Uterus (tissue), 4 donors: ENCODE data around the gene TMPRSS13. TPM values are rescaled to one million over a fixed set of nuclear protein-coding genes. Genes with fewer than 3 reads are reported as not detected.

Source experiments
- DNase-seq, 2 donors: peaks; one replicate each; pipeline ENCODE4 v3.0.0-alpha.2; 2019 to 2020
- H3K27ac ChIP-seq, 2 donors: fragments of 200-600 bp; sonication (generic); 1 replicate in 1 of 2; 2 replicates in 1 of 2; pipeline ENCODE4 v1.5.1; 2016 to 2018
- H3K27me3 ChIP-seq, 2 donors: fragments of 200-600 bp; sonication (generic); one replicate each; pipeline ENCODE4 v1.5.1; 2018 to 2019; ENCODE audit warnings: control low read depth in 1 of 2
- H3K36me3 ChIP-seq, 2 donors: fragments of 200-600 bp; sonication (generic); one replicate each; pipeline ENCODE4 v1.5.1; 2019; ENCODE audit warnings: control low read depth in 1 of 2
- H3K4me1 ChIP-seq, 2 donors: fragments of 200-600 bp; sonication (generic); one replicate each; pipeline ENCODE4 v1.5.1; 2018 to 2019; ENCODE audit warnings: control low read depth in 1 of 2
- H3K4me3 ChIP-seq, 2 donors: fragments of 200-600 bp; sonication (generic); 1 replicate in 1 of 2; 2 replicates in 1 of 2; pipeline ENCODE4 v1.5.1; 2018 to 2019; ENCODE audit warnings: mild to moderate bottlenecking in 1 of 2
- H3K9me3 ChIP-seq, 2 donors: fragments of 200-600 bp; sonication (generic); one replicate each; pipeline ENCODE4 v1.5.1; 2019; ENCODE audit warnings: control low read depth in 1 of 2
- CTCF ChIP-seq, 4 experiments: fragments of 200-600 bp in 2 of 4; fragments of 450-650 bp in 2 of 4; sonication (generic) in 2 of 4; IDR thresholded peaks; one replicate each; pipeline ENCODE4 v1.5.1; 2016 to 2019; ENCODE audit warnings: antibody characterized with exemption in 4 of 4, mild to moderate bottlenecking in 2 of 4, moderate library complexity in 1 of 4
- POLR2A ChIP-seq, 2 donors: fragments of 450-650 bp; IDR thresholded peaks; one replicate each; pipeline ENCODE4 v1.6.1; 2016; ENCODE audit warnings: antibody characterized with exemption in 2 of 2, mild to moderate bottlenecking in 1 of 2, moderate library complexity in 1 of 2
- intact Hi-C: fragments of 100-400 bp; cut with DNase I; formaldehyde crosslinking; loops from one replicate; pipeline ENCODE4 v1.15.1; 2023; ENCODE audit warnings: low total_unique reads
- total RNA-seq, 4 donors: library from RNA; depleted of rRNA in 3 of 4; stranded (reverse); fragments of >200 nt in 3 of 4; gene quantifications; one replicate each; pipeline versions ENCODE4 v1.1.0 to v1.2.4, GENCODE V29; 2014 to 2023
- donor health status: DM: yes; HTN: yes; CAD: no.

Gene TMPRSS13
- total RNA-seq, 4 donors from 2014 or later, result 0.15 to 0.90 (median 0.51) TPM; not detected in 1

GRCh38 chr11:117872420-117872961, 56.7 kb downstream of the TMPRSS13 start:
- no peaks in the 10 kb centered on the region for H3K27me3 ChIP-seq
- no peaks in the 10 kb centered on the region for H3K36me3 ChIP-seq
- H3K4me3 ChIP-seq, result no peak overlapping the region
- DNase-seq, result peak; percentile 82 to 83
- no peak for TF ChIP-seq POLR2A (IDR thresholded peaks at IDR 0.05)
- no peak for TF ChIP-seq CTCF (IDR thresholded peaks at IDR 0.05)
- no peaks in the 10 kb centered on the region for H3K9me3 ChIP-seq
- H3K4me1 ChIP-seq, result peaks cover 15 to 27% of the 10 kb centered on the region in 2 donors
- intact Hi-C loops, result no loop called here
- H3K27ac ChIP-seq, result peak overlapping the region; percentile 85 to 89

- no peaks in the 10 kb centered on the region for H3K27me3 ChIP-seq
- no peak for DNase-seq
- H3K36me3 ChIP-seq, result no peaks in the 10 kb centered on the region
- intact Hi-C loops, result no loop called here
- H3K4me3 ChIP-seq, result no peak overlapping the region
- H3K9me3 ChIP-seq, result no peaks in the 10 kb centered on the region
- peaks cover 20 to 27% of the 10 kb centered on the region in 2 donors for H3K4me1 ChIP-seq
- peak overlapping the region; percentile 85 to 89 for H3K27ac ChIP-seq
- no peak for TF ChIP-seq CTCF (IDR thresholded peaks at IDR 0.05)
- no peak for TF ChIP-seq POLR2A (IDR thresholded peaks at IDR 0.05)
Observed at GRCh38 chr11:117871784-117872183, 57.4 kb downstream of the TMPRSS13 start.

- TF ChIP-seq POLR2A (IDR thresholded peaks at IDR 0.05) (no peak), CTCF (IDR thresholded peaks at IDR 0.05) (no peak)
- no peak overlapping the region for H3K4me3 ChIP-seq
- H3K27ac ChIP-seq, result peak overlapping the region; percentile 85 to 89
- DNase-seq, result no peak
- intact Hi-C loops, result no loop called here
- no peaks in the 10 kb centered on the region for H3K36me3 ChIP-seq
- H3K9me3 ChIP-seq, result no peaks in the 10 kb centered on the region
- no peaks in the 10 kb centered on the region for H3K27me3 ChIP-seq
- H3K4me1 ChIP-seq, result peaks cover 20 to 27% of the 10 kb centered on the region in 2 donors
Observed at GRCh38 chr11:117871160-117871559, 58.0 kb downstream of the TMPRSS13 start.

GRCh38 chr11:117870103-117870952, 58.9 kb downstream of the TMPRSS13 start:
- no peaks in the 10 kb centered on the region for H3K27me3 ChIP-seq
- peak overlapping the region; percentile 75 to 89 for H3K27ac ChIP-seq
- H3K36me3 ChIP-seq, result no peaks in the 10 kb centered on the region
- no peaks in the 10 kb centered on the region for H3K9me3 ChIP-seq
- no peak for TF ChIP-seq CTCF (IDR thresholded peaks at IDR 0.05)
- no peak for TF ChIP-seq POLR2A (IDR thresholded peaks at IDR 0.05)
- H3K4me3 ChIP-seq, result no peak overlapping the region
- DNase-seq, result no peak
- peaks cover 20 to 27% of the 10 kb centered on the region in 2 donors for H3K4me1 ChIP-seq
- intact Hi-C loops, result no loop called here

GRCh38 chr11:117869604-117870003, 59.6 kb downstream of the TMPRSS13 start:
- intact Hi-C loops, result no loop called here
- H3K27me3 ChIP-seq, result no peaks in the 10 kb centered on the region
- no peaks in the 10 kb centered on the region for H3K9me3 ChIP-seq
- no peaks in the 10 kb centered on the region for H3K36me3 ChIP-seq
- no peak for TF ChIP-seq CTCF (IDR thresholded peaks at IDR 0.05)
- no peak for TF ChIP-seq POLR2A (IDR thresholded peaks at IDR 0.05)
- DNase-seq, result no peak
- no peak overlapping the region for H3K4me3 ChIP-seq
- H3K4me1 ChIP-seq, result peaks cover 20 to 27% of the 10 kb centered on the region in 2 donors
- peak overlapping the region; percentile 75 to 89 for H3K27ac ChIP-seq
